Heart right ventricle (tissue), 16 donors: ENCODE measurements around the gene GNL2. TPM values are rescaled to one million over a fixed set of nuclear protein-coding genes. Genes with fewer than 3 reads are reported as not detected.
"Not testable (repeated sequence)": the region's sequence is repeated elsewhere in the genome, so short reads cannot be mapped to it uniquely, and the experiment has no call there.

Source experiments
- ATAC-seq, 8 donors: fragments of 200-7000 bp; cut with Tn5 transposase; one replicate each; pipeline ENCODE4 v1.9.1; 2020; ENCODE audit warnings: mild to moderate bottlenecking in 8 of 8, moderate library complexity in 8 of 8, moderate number of reproducible peaks in 1 of 8
- DNase-seq, 2 donors: peaks; one replicate each; pipeline ENCODE4 v3.0.0-alpha.2; 2020
- H3K27ac ChIP-seq, 10 donors: fragments of 200-600 bp; sonication (generic) in 2 of 10; one replicate each; pipeline versions ENCODE4 v1.5.0 to v1.8.0; 2020 to 2022; ENCODE audit warnings: mild to moderate bottlenecking in 3 of 10
- H3K27me3 ChIP-seq, 7 donors: fragments of 200-600 bp; one replicate each; pipeline ENCODE4 v1.8.0; 2021 to 2022; ENCODE audit warnings: mild to moderate bottlenecking in 2 of 7
- H3K36me3 ChIP-seq, 9 donors: fragments of 200-600 bp; sonication (generic) in 1 of 9; one replicate each; pipeline versions ENCODE4 v1.5.0 to v1.8.0; 2020 to 2022; ENCODE audit warnings: mild to moderate bottlenecking in 2 of 9
- H3K4me1 ChIP-seq, 9 donors: fragments of 200-600 bp; sonication (generic) in 1 of 9; one replicate each; pipeline versions ENCODE4 v1.5.0 to v1.8.0; 2020 to 2022; ENCODE audit warnings: mild to moderate bottlenecking in 4 of 9
- H3K4me3 ChIP-seq, 10 donors: fragments of 200-600 bp; sonication (generic) in 2 of 10; one replicate each; pipeline versions ENCODE4 v1.5.0 to v1.8.0; 2020 to 2022; ENCODE audit warnings: mild to moderate bottlenecking in 7 of 10, moderate library complexity in 2 of 10
- H3K9me3 ChIP-seq, 11 donors: fragments of 200-600 bp in 10 of 11; sonication (generic) in 2 of 11; one replicate each; pipeline versions ENCODE4 v1.5.0 to v1.8.0; 2013 to 2022; ENCODE audit warnings: mild to moderate bottlenecking in 2 of 11, control low read depth in 1 of 11, moderate library complexity in 1 of 11
- CTCF ChIP-seq, 9 donors: fragments of 200-600 bp; sonication (generic) in 2 of 9; IDR thresholded peaks; one replicate each; pipeline versions ENCODE4 v1.5.0 to v1.8.0; 2021 to 2022; ENCODE audit warnings: antibody characterized with exemption in 9 of 9, mild to moderate bottlenecking in 5 of 9, moderate library complexity in 1 of 9
- WGBS, 2 donors: extraction: QIAGEN DNeasy Blood & Tissue Kit; methylation state at CpG; one replicate each; pipeline ENCODE4 v1.1.7; 2013; ENCODE audit warnings: inconsistent platforms in 1 of 2; 5-methylcytosine and 5-hydroxymethylcytosine counted together
- intact Hi-C, 10 donors: fragments of 100-400 bp; cut with DNase I; formaldehyde crosslinking; loops; one replicate each; pipeline versions ENCODE4 v1.11.1 to v1.14.2; 2022
- polyA plus RNA-seq, 2 donors: library from polyadenylated mRNA; stranded (reverse); fragments of 200-250 nt; gene quantifications; one replicate each; pipeline ENCODE4 v1.2.3, GENCODE V29; 2013
- total RNA-seq, 10 donors: library from RNA; stranded (reverse); fragmentation: NEBNext Ultra II Directional in 3 of 10; extraction: Animal tissue kit (Norgen Biotek cat#: 25700) in 3 of 10; gene quantifications; one replicate each; pipeline versions ENCODE4 v1.2.1 to v1.2.4, GENCODE V29; 2021 to 2023
- donor health status: Arrhythmogenic right ventricular cardiomyopathy.
- donor health status: ischemic (EF 13 %, LVEDD 7.1; RV severe dilation, severe dysfunction).
- donor health status: healthy with polysubstance abuse.
- donor health status: DM: no; HTN: yes; CAD: no.
- donor health status: DM: no; HTN: no; CAD: no.
- donor health status: ischemic (EF 25% LVEDD 6.9; RV normal size, moderate dysfunction).
- donor health status: ischemic (EF 25% LVEDD 5.7; RV mildly dilated, moderate dysfunction).
- donor health status: healthy.
- donor health status: DM: yes; HTN: yes; CAD: no.
- donor health status: Ischemic cardiomyopathy.
- donor health status: ischemic (EF 35%, LVEDD 5.7; RV mildly dilated, moderate dysfunction).
- donor health status: nonischemic (EF 11% LVEDD 7.7; RV severe dilation, severe dysfunction).
- donor health status: DM: yes; HTN: yes; CAD: no.
- donor health status: PGD.
- donor health status: ischemic (EF 29% LVEDD 5.4; RV normal size, mild dysfunction).
- donor health status: nonischemic (EF 23%, LVEDD 6.1; RV moderate dilation, normal function).

GNL2 gene
- total and polyA plus RNA-seq, 12 donors: 20.2 to 196 (median 23.1) TPM

- TF ChIP-seq CTCF (IDR thresholded peaks at IDR 0.05): no peak
- Histone ChIP-seq H3K4me3 (no peak overlapping the region), H3K36me3 (peaks cover 0 to 99% (median 45%) of the 10 kb centered on the region in 9 donors), H3K27me3 (no peaks in the 10 kb centered on the region), H3K27ac (no peak overlapping the region), H3K4me1 (peaks cover 0 to 11% (median 6%) of the 10 kb centered on the region in 9 donors), H3K9me3 (no peaks in the 10 kb centered on the region)
- WGBS, 2 donors: 80 to 84% methylated on average over 5 of the region's 5 CpGs
- no peak for DNase-seq
- no peak for ATAC-seq
- intact Hi-C loops: no loop called here
These were observed 50.7 kb downstream of the GNL2 start for GRCh38 chr1:37545019-37545418.

DNA sequence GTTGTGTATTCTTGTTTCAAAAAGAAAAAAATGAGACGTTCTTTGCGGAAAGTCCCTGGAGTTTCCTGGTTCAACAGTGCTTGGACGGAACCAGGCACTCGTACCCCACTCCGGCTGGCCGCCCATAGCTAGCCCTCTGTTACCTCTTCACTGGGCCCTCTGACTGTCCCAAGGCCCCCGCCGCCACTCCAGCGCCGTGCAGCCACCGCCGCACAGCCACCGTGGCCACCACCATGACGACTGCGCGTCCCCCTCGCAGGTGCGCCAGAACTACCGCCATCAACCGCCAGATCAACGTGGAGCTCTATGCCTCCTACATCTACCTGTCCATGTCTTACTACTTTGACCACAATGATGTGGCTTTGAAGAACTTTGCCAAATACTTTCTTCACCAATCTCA lies 51.2 kb downstream of the GNL2 start:
- H3K9me3 ChIP-seq: no peaks in the 10 kb centered on the region
- H3K36me3 ChIP-seq: peaks cover 0 to 100% (median 50%) of the 10 kb centered on the region in 9 donors
- peak in 1 of 8 donors; percentile 38 for ATAC-seq
- DNase-seq: no peak
- H3K4me3 ChIP-seq: no peak overlapping the region
- no peaks in the 10 kb centered on the region for H3K27me3 ChIP-seq
- intact Hi-C loops: no loop called here
- WGBS, 2 donors: 97% methylated on average over 21 of the region's 21 CpGs
- no peak overlapping the region for H3K27ac ChIP-seq
- peaks cover 0 to 6% (median 4%) of the 10 kb centered on the region in 9 donors for H3K4me1 ChIP-seq
- no peak for TF ChIP-seq CTCF (IDR thresholded peaks at IDR 0.05)

- Histone ChIP-seq H3K4me1 (peaks cover 0 to 4% (median 0%) of the 10 kb centered on the region in 9 donors), H3K27ac (no peak overlapping the region), H3K9me3 (no peaks in the 10 kb centered on the region), H3K4me3 (no peak overlapping the region), H3K36me3 (peaks cover 0 to 100% (median 51%) of the 10 kb centered on the region in 9 donors), H3K27me3 (no peaks in the 10 kb centered on the region)
- ATAC-seq (no peak), DNase-seq (no peak)
- no peak for TF ChIP-seq CTCF (IDR thresholded peaks at IDR 0.05)
- WGBS, 2 donors: 95% methylated on average over 30 of the region's 30 CpGs
- intact Hi-C loops: no loop called here
These were observed 55.5 kb downstream of the GNL2 start for GRCh38 chr1:37540036-37540785.

GRCh38 chr1:37539154-37539553 lies 56.6 kb downstream of the GNL2 start:
- ATAC-seq, intact Hi-C loops, H3K4me3 ChIP-seq, H3K27me3 ChIP-seq, H3K9me3 ChIP-seq, H3K27ac ChIP-seq, DNase-seq: not testable (repeated sequence)
- Histone ChIP-seq H3K36me3 (peaks cover 0 to 98% (median 51%) of the 10 kb centered on the region in 9 donors), H3K4me1 (peaks cover 0 to 14% (median 7%) of the 10 kb centered on the region in 9 donors)
- 96% methylated on average over 10 of the region's 10 CpGs for WGBS, 2 donors

DNA sequence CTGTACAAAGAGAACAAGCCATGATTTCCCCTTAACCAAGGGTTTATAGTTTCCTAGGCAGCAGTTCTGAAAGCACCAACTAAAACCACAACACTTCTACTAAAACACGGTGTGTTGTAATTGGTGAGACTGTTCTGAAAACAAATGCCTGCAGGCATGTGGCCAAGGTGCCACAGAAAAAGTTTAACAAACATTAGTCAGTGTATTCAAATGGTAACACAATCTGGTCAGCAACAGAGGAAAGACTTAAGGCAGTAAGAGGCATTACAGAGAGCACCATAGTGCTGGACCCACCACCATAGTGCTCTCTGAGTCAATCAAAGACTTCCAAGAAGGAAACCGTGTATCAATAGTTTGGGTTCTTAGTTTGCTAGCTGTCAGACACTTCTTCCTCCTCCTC lies 58.4 kb downstream of the GNL2 start:
- Histone ChIP-seq H3K36me3 (peaks cover 0 to 90% (median 48%) of the 10 kb centered on the region in 9 donors), H3K4me3 (no peak overlapping the region), H3K27ac (no peak overlapping the region), H3K27me3 (no peaks in the 10 kb centered on the region), H3K4me1 (peaks cover 0 to 21% (median 8%) of the 10 kb centered on the region in 9 donors), H3K9me3 (no peaks in the 10 kb centered on the region)
- DNase-seq (no peak), ATAC-seq (no peak)
- TF ChIP-seq CTCF (IDR thresholded peaks at IDR 0.05): no peak
- intact Hi-C loops: no loop called here
- 92 to 98% methylated on average over 2 of the region's 2 CpGs for WGBS, 2 donors
